ENCODE data around the gene CDCP2.
"Not testable (repeated sequence)": the region's sequence is repeated elsewhere in the genome, so short reads cannot be mapped to it uniquely, and the experiment has no call there.

Gene CDCP2

DNA sequence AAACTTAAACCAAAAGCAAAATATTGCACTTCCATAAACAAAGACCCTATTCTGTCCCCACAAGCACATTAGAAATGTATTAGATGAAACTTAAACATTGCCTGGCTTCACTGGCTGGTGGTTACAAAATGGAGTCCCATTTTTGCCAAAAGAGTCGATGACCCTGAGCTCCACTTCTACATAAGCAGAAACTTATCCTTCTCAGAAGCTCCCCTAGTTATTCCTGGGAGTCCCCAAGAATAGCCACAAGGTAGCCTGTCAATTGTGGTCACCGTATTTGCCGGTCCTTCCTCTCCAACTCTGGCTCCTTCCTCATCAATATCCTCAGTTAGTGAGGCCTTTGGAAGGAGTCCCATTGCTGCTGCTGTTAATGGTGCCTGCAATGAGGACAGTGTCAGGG, 37.3 kb downstream of the CDCP2 start:
- no peak for DNase-seq (ENCODE audit: low spot score)

DNA sequence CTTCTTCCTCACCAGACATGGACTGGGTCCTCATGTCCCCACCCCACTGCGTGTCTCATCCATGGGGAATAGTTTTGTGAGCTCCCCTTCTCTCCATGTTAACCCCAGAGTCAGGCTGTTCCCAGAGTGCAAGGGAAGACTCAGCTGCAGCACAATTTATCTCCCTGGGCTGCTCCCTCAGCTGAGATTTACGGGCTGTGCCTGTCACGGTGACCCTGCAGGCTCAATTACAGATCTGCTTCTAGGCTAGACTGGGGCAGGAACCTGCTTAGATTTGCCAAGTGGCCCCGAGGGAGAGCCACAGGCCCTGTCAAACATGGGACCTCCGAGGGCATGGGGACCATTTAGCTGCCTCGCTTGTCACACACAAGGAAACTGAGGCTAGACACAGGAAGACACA, 37.8 kb downstream of the CDCP2 start:
- no peak for DNase-seq (ENCODE audit: low spot score)

DNA sequence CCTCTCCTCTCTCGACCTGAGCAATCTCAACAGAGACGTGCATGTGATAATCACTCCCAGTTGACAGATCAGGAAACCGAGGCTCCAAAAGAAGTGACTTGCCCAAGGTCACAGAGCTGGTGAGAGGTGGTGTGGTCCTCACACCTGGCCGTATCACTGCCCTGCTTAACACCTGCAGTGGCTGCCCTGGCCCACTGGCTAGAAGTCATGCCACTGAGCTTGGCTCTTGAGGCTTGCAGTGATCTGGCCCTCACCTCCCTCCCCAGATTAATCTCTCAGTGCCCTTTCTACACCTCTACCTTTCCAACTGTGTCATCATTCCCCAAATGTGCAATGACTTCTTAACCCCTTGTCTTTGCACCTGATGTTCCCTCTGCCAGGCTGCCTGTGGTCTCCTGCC, 38.8 kb downstream of the CDCP2 start:
- DNase-seq (ENCODE audit: low spot score) = no peak

DNA sequence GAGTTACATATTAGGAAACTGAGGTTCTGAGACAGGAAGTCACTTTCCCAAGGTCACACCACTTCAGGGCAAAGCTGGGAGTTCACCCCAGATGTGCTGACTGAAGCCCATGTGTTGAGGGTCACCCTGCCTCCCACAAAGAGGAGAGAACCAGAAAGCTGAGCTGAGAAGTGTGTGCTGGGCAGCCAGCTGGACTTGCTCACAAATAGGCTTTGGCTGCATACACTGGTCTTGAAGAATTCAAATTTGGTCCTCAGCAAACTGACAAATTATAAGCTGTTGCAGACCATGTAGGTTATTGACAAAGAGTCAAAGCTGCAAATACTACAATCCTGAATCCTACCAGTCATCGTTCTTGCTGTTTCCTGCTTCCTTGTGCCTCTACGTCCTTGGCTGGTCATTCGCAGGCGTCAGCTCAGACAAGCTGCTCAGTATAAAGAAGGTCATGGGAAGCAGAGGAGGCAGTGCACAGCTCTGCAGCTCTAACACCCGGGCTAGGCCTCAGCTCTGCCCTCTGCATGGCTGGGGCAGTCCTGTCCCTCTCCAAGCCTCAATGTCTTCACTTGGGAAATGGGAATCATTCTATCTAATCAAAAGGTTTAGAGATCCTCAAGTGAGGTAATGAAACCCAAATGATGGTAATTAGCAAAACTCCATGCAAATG, 40.0 kb downstream of the CDCP2 start:
- DNase-seq (ENCODE audit: low spot score) = no peak

DNA sequence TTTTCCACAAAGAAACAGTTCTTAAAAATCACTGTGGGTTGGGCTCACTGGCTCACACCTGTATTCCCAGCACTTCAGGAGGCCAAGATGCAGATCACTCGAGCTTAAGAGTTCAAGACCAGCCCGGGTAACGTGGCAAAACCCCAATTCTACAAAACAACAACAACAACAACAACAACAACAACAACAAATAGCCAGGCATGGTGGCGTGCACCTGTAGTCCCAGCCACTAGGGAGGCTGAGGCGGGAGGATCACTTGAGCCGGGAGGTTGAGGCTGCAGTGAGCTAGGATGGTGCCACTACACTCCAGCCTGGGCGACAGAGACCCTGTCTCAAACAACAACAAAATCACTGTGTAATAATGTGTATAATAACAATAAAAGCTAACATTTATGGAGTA, 40.8 kb downstream of the CDCP2 start:
- no peak for DNase-seq (ENCODE audit: low spot score)

DNA sequence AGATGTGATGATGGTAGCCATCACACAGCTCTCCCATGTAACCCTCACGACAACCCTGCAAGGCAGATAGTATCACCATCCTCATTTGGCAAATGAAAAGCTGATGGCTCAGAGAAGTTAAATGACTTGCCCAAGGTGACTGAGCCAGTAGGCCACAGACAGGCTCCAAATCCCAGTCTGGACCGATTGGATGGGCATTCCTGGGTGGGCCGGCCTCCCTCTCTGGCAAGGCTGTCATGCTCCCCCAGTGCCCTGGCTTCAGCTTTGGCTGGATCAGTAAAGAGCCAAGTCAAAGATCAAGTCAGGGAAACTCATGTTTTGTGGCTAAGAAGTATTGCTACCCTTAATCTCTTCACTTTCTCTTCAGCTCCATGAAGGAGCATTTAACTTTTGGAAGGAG, 41.2 kb downstream of the CDCP2 start:
- DNase-seq (ENCODE audit: low spot score) = no peak

DNA sequence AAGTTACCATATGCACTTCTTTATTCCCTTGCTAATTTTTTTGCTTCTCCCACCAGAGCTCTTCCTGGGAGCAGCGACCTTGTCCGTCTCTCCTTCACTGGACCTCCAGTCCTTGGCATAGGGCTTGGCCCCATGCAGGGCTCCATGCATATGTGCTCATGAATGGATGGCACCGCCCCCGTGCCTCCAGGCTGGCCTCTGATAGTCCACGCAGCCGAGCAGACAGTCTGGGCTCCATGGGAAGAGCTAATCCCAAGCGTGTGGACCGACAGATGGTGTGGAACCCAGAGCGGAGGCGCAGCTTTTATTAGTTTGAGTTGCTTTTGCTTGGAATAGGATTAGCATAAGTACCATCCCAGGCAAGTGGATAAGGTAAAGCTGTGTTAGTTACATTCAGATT, 41.8 kb downstream of the CDCP2 start:
- DNase-seq (ENCODE audit: low spot score) = no peak

DNA sequence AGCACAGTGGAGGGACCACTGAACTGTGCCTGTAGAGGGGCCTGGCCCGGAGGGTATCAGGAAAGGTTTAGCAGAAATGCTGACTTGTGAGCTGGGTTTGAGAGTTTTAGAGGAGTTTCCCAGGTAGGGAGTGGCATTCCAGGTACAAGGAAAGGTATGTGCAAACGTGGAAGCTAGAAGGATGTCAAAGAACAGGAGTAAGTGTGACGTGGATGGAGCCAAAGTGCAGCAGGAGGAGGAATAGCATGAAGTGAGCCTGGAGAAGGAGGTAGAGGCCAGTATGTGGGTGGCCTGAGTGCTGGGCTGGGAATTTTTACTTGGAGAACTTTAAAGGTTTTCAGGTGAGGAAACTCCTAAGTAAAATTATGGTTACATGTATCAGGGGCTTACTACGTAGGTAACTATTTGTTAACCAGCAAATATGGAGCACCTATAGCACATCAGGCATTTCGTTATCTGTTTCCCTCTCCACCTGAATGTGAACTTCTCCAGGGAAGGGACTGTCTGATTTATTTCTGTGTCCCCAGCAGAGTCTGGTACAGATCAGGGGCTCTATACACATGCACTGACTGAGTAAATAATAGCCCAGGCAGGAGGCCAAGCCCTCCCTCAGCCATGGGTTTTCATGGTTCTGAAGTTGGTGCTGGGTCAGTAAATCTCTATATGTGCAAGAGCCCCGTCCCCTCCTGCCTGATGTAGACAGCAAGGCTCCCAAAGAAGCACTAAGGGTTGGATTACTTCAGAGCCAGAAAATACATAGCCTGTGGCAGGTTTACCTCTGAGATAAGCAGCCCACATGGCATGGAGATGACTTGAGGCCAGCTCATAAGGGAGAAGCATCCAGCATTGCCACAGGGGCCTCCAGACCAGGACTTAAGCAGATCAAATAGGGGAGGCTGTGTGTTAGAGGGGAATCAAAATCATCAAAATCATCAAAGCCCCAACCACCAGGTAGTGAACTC, 43.4 kb downstream of the CDCP2 start:
- DNase-seq (ENCODE audit: low spot score) = no peak

DNA sequence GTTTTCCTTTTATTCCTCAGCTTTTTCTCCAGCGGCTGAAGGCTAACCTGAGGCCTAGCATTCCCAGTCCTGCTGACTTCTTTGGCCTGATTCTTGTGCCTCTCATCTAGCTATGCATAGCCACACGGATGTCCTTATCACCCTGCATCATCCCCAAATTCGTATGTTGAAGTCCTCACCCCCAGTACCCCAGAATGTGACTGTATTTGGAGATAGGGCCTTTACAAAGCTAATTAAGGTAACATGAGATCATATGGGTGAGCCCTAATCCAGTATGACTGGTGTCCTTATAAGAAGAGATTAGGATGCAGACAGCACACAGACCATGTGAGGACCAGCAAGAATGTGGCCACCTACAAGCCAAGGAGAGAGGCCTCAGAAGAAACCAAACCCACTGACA, 44.6 kb downstream of the CDCP2 start:
- no peak for DNase-seq (ENCODE audit: low spot score)

DNA sequence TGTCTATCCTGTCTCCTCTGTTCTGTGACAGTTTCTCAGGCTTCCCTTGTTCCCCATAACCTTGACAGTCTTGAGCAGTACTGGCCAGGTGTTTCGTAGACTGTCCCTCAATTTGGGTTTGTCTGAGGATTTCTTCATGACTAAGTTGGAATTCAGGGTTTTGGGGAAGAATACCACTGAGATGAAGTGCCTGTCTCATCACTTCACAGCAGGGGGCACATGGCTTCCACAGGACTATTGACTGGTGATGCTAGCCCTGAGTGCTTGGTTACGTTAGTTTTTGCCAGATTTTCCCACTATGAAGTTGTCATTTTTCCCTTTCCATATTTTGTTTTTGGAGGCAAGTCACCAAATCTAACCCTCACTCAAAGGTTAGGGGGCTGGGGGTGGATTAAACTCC, 45.7 kb downstream of the CDCP2 start:
- DNase-seq (ENCODE audit: low spot score) = no peak

DNA sequence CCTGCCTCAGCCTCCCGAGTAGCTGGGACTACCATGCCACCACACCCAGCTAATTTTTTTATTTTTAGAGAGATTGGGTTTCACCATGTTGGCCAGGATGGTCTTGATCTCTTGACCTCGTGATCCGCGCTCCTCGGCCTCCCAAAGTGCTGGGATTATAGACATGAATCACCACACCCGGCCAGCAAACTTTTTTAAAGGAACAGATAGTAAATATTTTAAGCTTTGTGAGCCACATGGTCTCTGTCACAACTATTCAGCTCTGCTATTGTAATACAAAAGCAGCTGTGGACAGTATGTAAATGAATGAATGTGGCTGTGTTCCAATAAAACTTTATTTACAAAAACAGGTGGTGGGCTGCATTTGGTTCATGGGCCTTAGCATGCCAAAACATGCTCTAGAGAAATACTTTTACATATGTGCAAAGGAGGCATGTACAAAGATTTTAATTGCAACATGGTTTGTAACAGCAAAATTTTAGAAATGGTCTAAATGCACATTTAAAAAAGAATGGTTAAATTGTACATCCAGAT, 47.0 kb downstream of the CDCP2 start:
- DNase-seq (ENCODE audit: low spot score) = no peak

DNA sequence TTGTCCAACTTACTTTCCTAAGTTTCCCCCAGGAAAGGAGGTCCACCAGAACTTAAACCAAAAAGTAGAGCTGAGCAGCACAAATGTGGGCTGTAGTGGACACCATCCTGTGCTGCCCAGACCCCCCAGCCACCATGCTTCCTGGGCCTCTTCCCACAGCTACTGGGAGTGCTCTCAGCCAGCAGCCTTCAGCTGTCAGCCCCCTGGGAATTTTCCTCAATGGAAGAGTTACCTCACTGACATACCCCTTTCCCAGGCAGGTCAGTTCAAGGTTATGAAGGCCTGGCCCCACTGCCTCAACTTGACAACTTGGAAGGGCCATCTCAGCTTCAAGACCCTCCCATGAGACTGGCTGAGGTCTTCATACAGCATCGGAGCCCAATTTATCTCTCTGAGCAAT, 47.7 kb downstream of the CDCP2 start:
- DNase-seq (ENCODE audit: low spot score) = no peak

DNA sequence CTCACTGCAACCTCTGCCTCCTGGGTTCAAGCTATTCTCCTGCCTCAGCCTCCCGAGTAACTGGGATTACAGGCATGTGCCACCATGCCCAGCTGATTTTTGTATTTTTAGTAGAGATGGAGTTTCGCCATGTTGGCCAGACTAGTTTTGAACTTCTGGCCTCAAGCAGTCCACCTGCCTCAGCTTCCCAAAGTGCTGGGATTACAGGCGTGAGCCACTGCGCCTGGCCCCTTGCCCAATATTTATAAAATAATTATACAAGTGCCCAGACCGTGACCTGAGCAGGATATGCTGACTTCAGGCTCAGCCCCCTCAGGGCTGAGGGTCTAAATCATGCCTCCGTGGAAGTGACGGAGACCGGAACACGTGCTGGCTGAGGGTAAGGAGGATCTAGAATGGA, 48.2 kb downstream of the CDCP2 start:
- DNase-seq (ENCODE audit: low spot score) = not testable (repeated sequence)

DNA sequence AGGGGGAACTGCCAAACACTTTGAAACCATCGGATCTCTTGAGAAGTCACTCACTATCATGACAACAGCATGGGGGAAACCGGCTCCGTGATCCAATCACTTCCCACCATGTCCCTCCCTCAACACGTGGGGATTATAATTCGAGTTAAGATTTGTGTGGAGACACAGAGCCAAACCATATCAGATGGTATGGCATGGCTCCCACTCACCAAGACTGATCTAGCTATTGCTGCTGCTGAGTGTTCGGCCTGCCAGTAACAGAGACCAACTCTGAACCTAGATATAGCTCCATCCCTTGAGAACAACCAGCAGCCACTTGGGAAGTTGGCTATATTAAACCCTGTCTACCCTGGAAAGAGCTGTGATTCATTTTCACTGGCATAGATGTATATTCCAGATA, 49.4 kb downstream of the CDCP2 start:
- DNase-seq (ENCODE audit: low spot score) = no peak

DNA sequence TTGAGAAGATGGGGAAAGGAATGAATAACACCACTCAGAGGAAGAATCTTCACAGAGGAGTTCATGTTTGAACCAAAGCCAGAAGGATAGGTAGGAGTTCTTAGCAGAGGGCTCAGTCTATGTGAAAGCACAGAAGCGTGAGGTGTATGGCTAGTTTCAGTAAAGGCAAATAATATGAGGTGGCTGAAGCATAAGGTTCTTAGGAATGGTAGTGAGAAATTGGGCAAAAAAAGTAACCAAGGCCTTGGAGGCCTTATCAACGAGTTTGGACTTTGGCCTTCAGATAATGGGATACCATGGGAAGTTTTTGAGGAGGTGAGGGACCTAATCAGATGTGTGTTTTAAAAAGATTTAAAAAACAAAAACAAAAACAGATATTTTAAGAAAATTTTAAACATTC, 52.3 kb downstream of the CDCP2 start:
- DNase-seq (ENCODE audit: low spot score) = no peak

DNA sequence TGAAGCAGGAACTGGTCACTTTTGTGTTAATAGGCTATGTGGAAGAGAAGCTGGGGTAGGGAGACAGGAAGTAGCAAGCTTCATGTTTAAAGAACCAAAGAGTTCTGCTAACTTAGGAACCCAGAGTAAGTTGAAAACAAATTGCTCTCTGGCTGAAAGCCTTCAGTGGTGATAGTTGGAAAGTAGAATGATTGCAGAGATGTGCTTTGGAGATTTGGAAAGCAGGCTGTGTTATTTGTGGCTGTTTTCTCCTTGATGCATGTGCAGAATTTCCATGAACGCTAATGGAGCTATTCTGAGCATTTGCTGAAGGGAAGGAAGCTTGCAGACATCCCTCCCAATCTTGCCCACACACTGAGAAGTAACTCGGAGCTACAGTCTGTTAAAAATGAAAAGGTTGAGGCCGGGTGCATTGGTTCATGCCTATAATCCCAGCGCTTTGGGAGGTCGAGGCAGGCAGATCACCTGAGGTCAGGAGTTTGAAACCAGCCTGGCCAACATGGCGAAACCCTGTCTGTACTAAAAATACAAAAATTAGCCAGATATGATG, 53.7 kb downstream of the CDCP2 start:
- DNase-seq (ENCODE audit: low spot score) = no peak

DNA sequence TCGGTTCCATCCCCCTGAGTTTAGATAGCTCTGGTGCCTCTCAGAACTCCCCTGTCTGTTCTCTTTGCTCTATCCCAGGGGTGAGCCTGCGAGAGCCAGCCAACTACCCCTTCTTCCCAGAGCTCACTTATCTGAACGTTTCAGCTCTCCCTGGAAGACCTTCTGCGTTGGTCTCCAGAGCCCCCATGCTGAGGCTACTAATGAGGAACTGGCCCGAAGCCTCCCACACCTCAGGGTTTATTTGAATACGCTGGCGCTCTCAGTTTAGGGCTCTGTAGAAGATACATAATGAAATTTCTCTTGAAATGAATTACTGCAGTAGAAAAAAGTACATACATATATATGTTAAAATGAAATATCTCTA, 55.9 kb downstream of the CDCP2 start:
- DNase-seq (ENCODE audit: low spot score) = no peak

DNA sequence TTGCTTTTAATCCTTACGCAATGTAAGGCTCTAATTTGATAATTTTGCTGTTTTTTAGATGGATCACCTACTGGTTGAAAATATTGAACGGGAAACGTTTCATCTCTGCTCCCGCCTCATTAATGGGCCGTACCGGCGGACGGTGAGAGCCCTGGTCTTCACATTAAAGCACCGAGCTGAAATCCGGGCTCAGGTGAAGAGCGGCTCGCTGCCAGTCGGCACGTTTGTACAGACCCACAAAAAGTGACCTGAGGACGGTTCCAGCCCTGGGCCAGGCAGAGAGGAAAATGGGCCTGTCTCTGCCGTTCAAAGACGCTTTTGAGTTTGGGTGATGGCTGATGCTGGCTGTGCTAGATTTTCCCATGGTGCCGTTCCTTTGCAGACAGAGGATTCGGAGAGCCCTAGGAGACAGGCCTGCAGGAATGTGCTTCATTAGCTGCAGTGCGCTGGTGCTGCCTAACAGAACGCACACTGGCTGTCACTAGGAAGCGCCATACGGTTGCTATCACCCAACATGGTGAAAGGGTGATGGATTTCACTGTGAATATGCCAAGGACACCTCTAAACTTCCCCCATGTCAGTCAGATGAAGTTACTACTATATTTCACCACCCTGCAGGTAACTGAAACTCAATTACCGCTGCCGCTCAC, 56.4 kb downstream of the CDCP2 start:
- DNase-seq (ENCODE audit: low spot score) = no peak

DNA sequence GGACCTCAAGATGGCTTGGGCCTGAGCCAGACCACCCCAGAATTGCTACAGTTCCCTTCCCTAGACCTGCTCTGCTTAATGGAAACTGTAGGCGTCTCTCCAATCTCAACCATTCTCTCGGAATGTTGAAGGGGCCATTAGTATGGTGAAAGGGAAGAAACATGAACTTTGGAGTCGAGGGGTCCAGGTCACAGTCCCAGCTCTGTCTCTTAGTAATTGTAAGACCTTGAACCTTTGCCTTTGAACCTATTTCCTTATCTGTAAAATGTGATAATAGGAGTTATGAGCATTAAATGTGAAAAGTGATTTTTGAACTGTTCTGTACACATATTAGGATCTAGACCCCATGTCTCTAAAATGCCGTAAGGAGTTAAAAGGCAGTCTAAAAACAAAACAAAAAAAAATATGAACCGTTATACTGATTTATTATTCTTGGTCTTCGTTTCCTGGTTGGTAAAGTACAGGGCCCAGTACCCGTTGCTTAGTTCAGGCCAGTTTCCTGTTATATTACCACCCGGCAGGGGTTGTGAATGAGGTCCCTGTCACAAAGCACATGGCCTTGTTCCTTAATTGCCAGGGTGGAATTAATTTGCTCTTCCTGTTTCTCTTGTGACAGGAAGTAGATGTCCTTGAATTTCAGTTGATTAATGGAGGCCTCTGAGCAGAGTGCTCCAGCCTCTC, 57.1 kb downstream of the CDCP2 start:
- no peak for DNase-seq (ENCODE audit: low spot score)

DNA sequence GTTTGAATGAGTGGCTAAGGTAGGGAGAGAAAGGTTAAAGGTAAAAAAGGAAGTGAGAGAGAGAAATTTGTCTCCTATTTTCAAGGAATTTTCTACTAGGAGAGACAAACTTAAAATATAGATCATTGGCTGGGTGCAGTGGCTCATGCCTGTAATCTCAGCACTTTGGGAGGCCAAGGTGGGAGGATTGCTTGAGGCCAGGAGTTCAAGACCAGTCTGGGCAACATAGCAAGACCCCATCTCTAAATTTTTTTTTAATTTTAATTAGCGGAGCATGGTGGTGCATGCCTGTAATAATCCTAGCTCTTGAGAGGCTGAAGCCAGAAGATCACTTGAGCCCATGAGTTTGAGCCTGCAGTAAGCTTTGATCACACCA, 58.1 kb downstream of the CDCP2 start:
- not testable (repeated sequence) for DNase-seq (ENCODE audit: low spot score)

DNA sequence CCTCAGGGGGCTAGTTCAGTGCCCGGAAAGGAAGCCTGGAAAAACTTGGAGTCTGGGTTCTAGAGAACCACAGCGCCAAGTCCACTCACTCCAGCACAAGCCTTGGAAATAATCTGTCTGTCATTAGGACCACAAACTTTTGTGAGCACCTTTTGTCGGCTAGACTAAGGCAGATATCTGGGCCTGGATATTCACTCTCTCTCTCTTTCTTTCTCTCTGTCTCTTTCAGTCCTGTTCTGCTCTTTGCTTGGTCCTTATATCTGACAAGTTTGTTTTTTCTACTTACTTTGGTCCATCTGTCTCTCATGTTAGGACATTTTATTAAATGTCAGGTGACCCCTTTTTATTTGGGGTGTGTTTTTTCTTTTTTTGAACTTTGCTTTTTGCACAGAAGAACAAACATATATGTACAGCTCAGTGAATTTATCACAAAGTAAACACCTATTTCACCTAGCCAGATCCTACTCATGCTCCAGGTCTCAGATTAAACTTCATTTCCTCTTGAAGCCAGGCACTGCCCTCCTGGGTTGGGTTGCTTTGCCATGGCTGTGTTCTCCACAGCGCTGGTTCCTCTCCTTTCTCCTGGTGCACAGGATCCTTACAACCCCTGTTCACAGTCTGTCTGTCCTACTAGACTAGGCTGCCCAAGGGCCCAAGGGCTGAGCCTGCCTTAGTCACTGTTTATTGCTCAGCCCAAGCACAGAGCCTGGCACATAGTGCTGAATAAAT, 58.6 kb downstream of the CDCP2 start:
- DNase-seq (ENCODE audit: low spot score) = no peak
